Measurements from ENCODE around the gene ADCY10. TPM values are rescaled to one million over a fixed set of nuclear protein-coding genes. Genes with fewer than 3 reads are reported as not detected.

Gene ADCY10
- total RNA-seq, 6 donors from 2014 or later: 0.11 to 0.49 (median 0.18) TPM; not detected in 2

GRCh38 chr1:167949785-167950184 is 35.9 kb upstream of the ADCY10 start:
- no peak overlapping the region for H3K4me3 ChIP-seq
- no peaks in the 10 kb centered on the region for H3K9me3 ChIP-seq
- TF ChIP-seq CTCF (IDR thresholded peaks at IDR 0.05) (no peak), EP300 (IDR thresholded peaks at IDR 0.05) (no peak)
- WGBS, 2 donors: 93 to 97% methylated on average over 3 of the region's 3 CpGs
- H3K27ac ChIP-seq: no peak overlapping the region
- peaks cover 0 to 14% (median 11%) of the 10 kb centered on the region in 4 donors for H3K4me1 ChIP-seq
- DNase-seq: no peak
- H3K36me3 ChIP-seq: peaks cover 2 to 38% (median 9%) of the 10 kb centered on the region in 4 donors
- ATAC-seq (ENCODE audit: low FRiP score in 2 of 2): no peak
- no peaks in the 10 kb centered on the region for H3K27me3 ChIP-seq

GRCh38 chr1:167947733-167948132 is 33.8 kb upstream of the ADCY10 start:
- ATAC-seq (ENCODE audit: low FRiP score in 2 of 2): no peak

DNA sequence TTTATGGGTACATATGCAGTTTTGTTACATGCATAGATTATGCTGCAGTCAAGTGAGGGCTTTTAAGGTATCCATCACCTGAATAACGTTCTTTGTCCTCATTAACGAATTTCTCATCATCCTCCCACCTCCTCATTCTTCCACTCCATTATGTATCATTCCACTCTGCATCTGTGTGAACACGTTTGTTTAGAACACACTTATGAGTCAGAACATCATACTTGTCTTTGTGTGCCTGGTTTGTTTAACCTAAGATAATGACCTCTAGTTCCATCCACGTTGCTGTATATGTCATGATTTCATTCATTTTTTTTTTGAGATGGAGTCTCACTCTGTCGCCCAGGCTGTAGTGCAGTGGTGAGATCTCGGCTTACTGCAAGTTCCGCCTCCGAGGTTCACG is 29.6 kb upstream of the ADCY10 start:
- no peak overlapping the region for H3K4me3 ChIP-seq
- no peak overlapping the region for H3K27ac ChIP-seq
- H3K27me3 ChIP-seq: no peaks in the 10 kb centered on the region
- ATAC-seq (ENCODE audit: low FRiP score in 2 of 2): no peak
- H3K36me3 ChIP-seq: no peaks in the 10 kb centered on the region
- no peak for DNase-seq
- no peaks in the 10 kb centered on the region for H3K9me3 ChIP-seq
- 92 to 96% methylated on average over 9 of the region's 9 CpGs for WGBS, 2 donors
- no peak for TF ChIP-seq CTCF (IDR thresholded peaks at IDR 0.05)
- TF ChIP-seq EP300 (IDR thresholded peaks at IDR 0.05): no peak
- no peak for TF ChIP-seq POLR2A (IDR thresholded peaks at IDR 0.05)
- no peak for TF ChIP-seq POLR2AphosphoS5 (IDR thresholded peaks at IDR 0.05)
- H3K4me1 ChIP-seq: peaks cover 0 to 13% (median 4%) of the 10 kb centered on the region in 4 donors

More at GRCh38 chr1:167947733-167948132, 33.8 kb upstream of the ADCY10 start:
- no peak for DNase-seq
- peaks cover 0 to 14% (median 11%) of the 10 kb centered on the region in 4 donors for H3K4me1 ChIP-seq
- no peaks in the 10 kb centered on the region for H3K27me3 ChIP-seq
- no peak overlapping the region for H3K4me3 ChIP-seq
- no peak overlapping the region for H3K27ac ChIP-seq
- 78 to 81% methylated on average over 2 of the region's 2 CpGs for WGBS, 2 donors
- H3K36me3 ChIP-seq: peaks cover 0 to 18% (median 0%) of the 10 kb centered on the region in 4 donors
- no peaks in the 10 kb centered on the region for H3K9me3 ChIP-seq
- TF ChIP-seq POLR2A (IDR thresholded peaks at IDR 0.05) (no peak), EP300 (IDR thresholded peaks at IDR 0.05) (no peak), CTCF (IDR thresholded peaks at IDR 0.05) (no peak), POLR2AphosphoS5 (IDR thresholded peaks at IDR 0.05) (no peak)

- TF ChIP-seq POLR2A (IDR thresholded peaks at IDR 0.05): no peak
- no peak for TF ChIP-seq POLR2AphosphoS5 (IDR thresholded peaks at IDR 0.05)
- TF ChIP-seq EP300 (IDR thresholded peaks at IDR 0.05): no peak
- TF ChIP-seq CTCF (IDR thresholded peaks at IDR 0.05): no peak
- no peak overlapping the region for H3K27ac ChIP-seq
- no peak overlapping the region for H3K4me3 ChIP-seq
- ATAC-seq (ENCODE audit: low FRiP score in 2 of 2) (no peak), DNase-seq (peak in 1 of 2 donors; percentile 12)
- H3K9me3 ChIP-seq: no peaks in the 10 kb centered on the region
- H3K27me3 ChIP-seq: no peaks in the 10 kb centered on the region
- 94 to 96% methylated on average over 2 of the region's 2 CpGs for WGBS, 2 donors
- no peaks in the 10 kb centered on the region for H3K36me3 ChIP-seq
- peaks cover 0 to 12% (median 9%) of the 10 kb centered on the region in 4 donors for H3K4me1 ChIP-seq
Observed at GRCh38 chr1:167940264-167940663, 26.3 kb upstream of the ADCY10 start.

DNA sequence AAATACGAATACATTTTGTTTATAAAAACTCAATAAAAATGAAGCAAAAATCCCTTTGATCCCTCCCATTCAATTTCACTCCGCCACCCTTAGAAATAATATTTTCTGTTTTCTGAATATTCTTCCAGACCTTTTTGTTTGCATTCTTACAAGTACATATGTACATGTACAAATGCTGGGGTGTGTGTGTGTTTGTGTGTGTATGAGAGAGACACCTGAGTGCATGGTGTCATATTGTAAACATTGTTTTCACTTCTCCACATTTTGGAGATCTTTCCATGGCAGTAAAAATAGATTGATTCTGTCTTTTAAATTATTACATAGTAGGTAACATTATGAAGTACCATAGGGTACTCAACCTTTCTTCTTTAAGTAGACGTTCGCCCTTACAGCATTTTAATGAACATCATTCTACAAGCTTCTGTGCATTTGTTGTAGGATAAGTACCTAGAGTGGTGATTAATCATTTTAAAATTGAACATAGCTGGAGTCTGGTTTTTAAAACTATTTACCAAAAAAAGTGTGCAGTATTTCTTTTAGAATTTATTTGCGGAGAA is 24.2 kb upstream of the ADCY10 start:
- peak overlapping the region in 2 of 4 donors; percentile 97 for H3K27ac ChIP-seq
- no peak for TF ChIP-seq EP300 (IDR thresholded peaks at IDR 0.05)
- no peaks in the 10 kb centered on the region for H3K9me3 ChIP-seq
- peaks cover 15 to 31% (median 26%) of the 10 kb centered on the region in 4 donors for H3K4me1 ChIP-seq
- H3K36me3 ChIP-seq: no peaks in the 10 kb centered on the region
- H3K4me3 ChIP-seq: peak overlapping the region in 3 of 4 donors; percentile 75 to 94 (median 85)
- no peak for ATAC-seq (ENCODE audit: low FRiP score in 2 of 2)
- no peak for DNase-seq
- H3K27me3 ChIP-seq: no peaks in the 10 kb centered on the region
- WGBS, 2 donors: 46 to 52% methylated on average over 5 of the region's 5 CpGs
